MM.1S (cell line): Measurements from ENCODE around the gene CBFA2T3.

Experiments used
- DNase-seq: peaks from one replicate; pipeline ENCODE4 v3.0.0-alpha.2; 2015
- H2AFZ ChIP-seq: fragments of 300-600 bp; sonication (generic); 2 replicates; pipeline ENCODE4 v1.6.0; 2016; ENCODE audit warnings: antibody characterized with exemption, low read length
- H3F3A ChIP-seq: fragments of 300-600 bp; sonication (generic); 2 replicates; pipeline ENCODE4 v1.6.1; 2016; ENCODE audit warnings: mild to moderate bottlenecking, antibody characterized with exemption, low read length, moderate library complexity, mixed read lengths; ENCODE audit not compliant: insufficient read depth
- H3K27ac ChIP-seq: fragments of 300-600 bp; sonication (generic); 2 replicates; pipeline ENCODE4 v1.5.1; 2016; ENCODE audit warnings: mild to moderate bottlenecking, low read length
- H3K27me3 ChIP-seq: fragments of 300-600 bp; sonication (generic); replicated peaks from 2 replicates; pipeline ENCODE4 v1.6.0; 2016; ENCODE audit warnings: low read length; ENCODE audit not compliant: insufficient read depth
- H3K36me3 ChIP-seq: fragments of 300-600 bp; sonication (generic); replicated peaks from 2 replicates; pipeline ENCODE4 v1.6.1; 2016; ENCODE audit warnings: mild to moderate bottlenecking, low read length, mixed read lengths; ENCODE audit not compliant: insufficient read depth
- H3K4me1 ChIP-seq: fragments of 300-600 bp; sonication (generic); 2 replicates; pipeline ENCODE4 v1.6.1; 2016; ENCODE audit warnings: low read length, mixed read lengths
- H3K4me2 ChIP-seq: fragments of 300-600 bp; sonication (generic); 2 replicates; pipeline ENCODE4 v1.6.0; 2016; ENCODE audit warnings: low read depth, low read length
- H3K4me3 ChIP-seq: fragments of 300-600 bp; sonication (generic); 2 replicates; pipeline ENCODE4 v1.5.1; 2016; ENCODE audit warnings: low read length, mixed read lengths
- H3K79me2 ChIP-seq: fragments of 300-600 bp; sonication (generic); 2 replicates; pipeline ENCODE4 v1.6.1; 2016; ENCODE audit warnings: mixed run types, low read length, mixed read lengths
- H3K9ac ChIP-seq: fragments of 300-600 bp; sonication (generic); 2 replicates; pipeline ENCODE4 v1.6.1; 2016; ENCODE audit warnings: low read length, mixed read lengths
- H3K9me2 ChIP-seq: fragments of 300-600 bp; sonication (generic); replicated peaks from 2 replicates; pipeline ENCODE4 v1.6.1; 2016; ENCODE audit warnings: mild to moderate bottlenecking, low read length, mixed read lengths; ENCODE audit not compliant: insufficient read depth
- H3K9me3 ChIP-seq: fragments of 300-600 bp; sonication (generic); replicated peaks from 2 replicates; pipeline ENCODE4 v1.6.1; 2016; ENCODE audit warnings: mild to moderate bottlenecking, low read length, mixed read lengths; ENCODE audit not compliant: insufficient read depth
- H4K20me1 ChIP-seq: fragments of 300-600 bp; sonication (generic); 2 replicates; pipeline ENCODE4 v1.6.1; 2016; ENCODE audit warnings: mild to moderate bottlenecking, low read length, moderate library complexity, mixed read lengths; ENCODE audit not compliant: insufficient read depth
- EZH2 ChIP-seq: fragments of 300-600 bp; sonication (generic); optimal IDR thresholded peaks from 2 replicates; pipeline ENCODE3; 2017; ENCODE audit warnings: low read depth, mild to moderate bottlenecking, antibody characterized with exemption, low read length, mixed read lengths
- EZH2phosphoT487 ChIP-seq: fragments of 300-600 bp; sonication (generic); IDR thresholded peaks from 2 replicates; pipeline ENCODE4 v1.6.1; 2018; ENCODE audit warnings: antibody characterized with exemption, low read length
- TF ChIP-seq, protein P1 (sequence below): fragments of 300-600 bp; sonication (generic); IDR thresholded peaks from 2 replicates; pipeline ENCODE4 v1.5.1; 2016; ENCODE audit warnings: antibody characterized with exemption, low read length, mixed read lengths

CBFA2T3 gene

DNA sequence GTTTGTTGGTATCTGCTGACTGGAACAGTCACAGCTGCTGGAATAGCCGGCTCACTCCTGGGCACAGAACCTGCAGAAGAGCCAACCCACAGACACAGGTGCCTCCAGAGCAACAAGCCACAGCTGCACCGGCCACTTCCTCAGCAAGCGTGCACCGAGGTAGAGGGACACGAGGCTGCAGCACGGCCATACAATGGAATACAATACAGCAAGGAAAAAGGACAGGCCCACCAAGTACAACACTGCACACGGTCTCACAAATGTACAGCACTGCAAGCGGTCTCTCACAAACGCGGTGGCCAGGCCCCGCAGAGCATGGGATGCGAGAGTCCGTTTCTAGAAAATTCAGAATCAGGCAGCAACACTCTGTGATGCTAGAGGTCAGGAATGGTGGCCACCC, 63.1 kb downstream of the CBFA2T3 start:
- H3K27me3 ChIP-seq: no peaks in the 10 kb centered on the region
- no peaks in the 10 kb centered on the region for H3K36me3 ChIP-seq
- TF ChIP-seq, protein P1, sequence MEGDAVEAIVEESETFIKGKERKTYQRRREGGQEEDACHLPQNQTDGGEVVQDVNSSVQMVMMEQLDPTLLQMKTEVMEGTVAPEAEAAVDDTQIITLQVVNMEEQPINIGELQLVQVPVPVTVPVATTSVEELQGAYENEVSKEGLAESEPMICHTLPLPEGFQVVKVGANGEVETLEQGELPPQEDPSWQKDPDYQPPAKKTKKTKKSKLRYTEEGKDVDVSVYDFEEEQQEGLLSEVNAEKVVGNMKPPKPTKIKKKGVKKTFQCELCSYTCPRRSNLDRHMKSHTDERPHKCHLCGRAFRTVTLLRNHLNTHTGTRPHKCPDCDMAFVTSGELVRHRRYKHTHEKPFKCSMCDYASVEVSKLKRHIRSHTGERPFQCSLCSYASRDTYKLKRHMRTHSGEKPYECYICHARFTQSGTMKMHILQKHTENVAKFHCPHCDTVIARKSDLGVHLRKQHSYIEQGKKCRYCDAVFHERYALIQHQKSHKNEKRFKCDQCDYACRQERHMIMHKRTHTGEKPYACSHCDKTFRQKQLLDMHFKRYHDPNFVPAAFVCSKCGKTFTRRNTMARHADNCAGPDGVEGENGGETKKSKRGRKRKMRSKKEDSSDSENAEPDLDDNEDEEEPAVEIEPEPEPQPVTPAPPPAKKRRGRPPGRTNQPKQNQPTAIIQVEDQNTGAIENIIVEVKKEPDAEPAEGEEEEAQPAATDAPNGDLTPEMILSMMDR: no peak
- TF ChIP-seq EZH2 (no peak), EZH2phosphoT487 (no peak)
- no peak overlapping the region for H3K9ac ChIP-seq
- DNase-seq: no peak
- H3K27ac ChIP-seq: no peak overlapping the region
- peaks cover 71% of the 10 kb centered on the region for H3K79me2 ChIP-seq
- H3K9me3 ChIP-seq: no peaks in the 10 kb centered on the region
- H3F3A ChIP-seq: no peaks in the 10 kb centered on the region
- no peak overlapping the region for H3K4me2 ChIP-seq
- no peaks in the 10 kb centered on the region for H3K4me1 ChIP-seq
- no peaks in the 10 kb centered on the region for H4K20me1 ChIP-seq
- no peak overlapping the region for H3K4me3 ChIP-seq
- H2AFZ ChIP-seq: no peak overlapping the region
- no peaks in the 10 kb centered on the region for H3K9me2 ChIP-seq

DNA sequence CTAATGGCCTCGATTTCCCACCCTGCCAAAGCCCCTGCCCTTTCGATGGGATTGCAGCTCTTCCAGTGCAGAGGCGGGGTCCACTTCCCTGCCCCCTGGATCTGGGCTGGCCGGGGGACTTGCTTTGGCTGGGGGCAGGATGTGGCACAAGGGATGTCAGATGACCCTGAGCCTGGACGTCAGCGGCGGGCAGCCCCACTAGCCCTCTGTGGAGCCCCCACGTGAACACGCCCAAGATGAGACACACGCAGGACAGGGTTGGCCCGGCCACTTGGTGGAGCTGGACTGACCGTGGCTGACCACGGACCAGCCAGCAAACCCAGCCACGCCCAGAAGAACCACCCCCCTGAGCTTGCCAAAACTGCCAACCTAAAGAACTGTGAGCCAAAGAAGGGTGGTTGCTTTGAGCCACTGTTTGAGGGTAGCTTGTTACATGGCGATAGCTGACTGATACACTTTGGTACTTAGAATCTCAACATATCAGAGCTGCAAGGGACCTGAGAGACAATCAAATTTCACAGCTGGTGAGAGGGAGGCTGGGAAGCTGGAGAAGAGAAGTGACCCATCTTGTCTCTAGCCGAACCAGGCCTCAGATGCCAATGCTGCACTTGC, 63.9 kb downstream of the CBFA2T3 start:
- Histone ChIP-seq H3K9me2 (no peaks in the 10 kb centered on the region), H2AFZ (no peak overlapping the region), H3F3A (no peaks in the 10 kb centered on the region), H3K4me3 (no peak overlapping the region), H3K27me3 (no peaks in the 10 kb centered on the region), H3K4me2 (no peak overlapping the region), H3K4me1 (no peaks in the 10 kb centered on the region), H3K27ac (no peak overlapping the region), H3K79me2 (peaks cover 69% of the 10 kb centered on the region), H3K9ac (no peak overlapping the region), H3K9me3 (no peaks in the 10 kb centered on the region), H4K20me1 (no peaks in the 10 kb centered on the region), H3K36me3 (no peaks in the 10 kb centered on the region)
- no peak for DNase-seq
- no peak for TF ChIP-seq EZH2
- TF ChIP-seq EZH2phosphoT487: no peak
- TF ChIP-seq, protein P1: no peak

DNA sequence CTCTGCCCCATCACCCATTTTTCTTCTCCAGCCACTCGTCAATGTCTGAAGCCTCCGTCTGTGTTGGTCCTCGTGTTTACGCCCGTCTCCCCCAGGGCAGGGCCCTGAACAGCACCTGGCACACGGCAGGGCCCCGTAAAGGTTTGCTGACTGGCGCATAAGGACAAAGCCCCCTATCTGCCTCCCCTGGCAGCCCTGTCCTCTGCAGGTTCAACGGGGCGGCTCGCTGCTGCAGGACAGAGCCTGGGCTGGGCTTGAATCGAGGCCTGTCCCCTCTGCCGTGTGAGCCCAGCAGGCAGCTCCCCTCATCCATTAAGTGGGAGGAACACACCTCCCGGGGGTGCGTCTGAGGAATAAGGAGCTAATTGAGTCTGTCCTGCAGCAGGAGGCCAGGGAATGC, 64.5 kb downstream of the CBFA2T3 start:
- TF ChIP-seq EZH2 (no peak), EZH2phosphoT487 (no peak)
- TF ChIP-seq, protein P1: no peak
- Histone ChIP-seq H3K9ac (no peak overlapping the region), H3K36me3 (no peaks in the 10 kb centered on the region), H4K20me1 (no peaks in the 10 kb centered on the region), H3K27me3 (no peaks in the 10 kb centered on the region), H3F3A (no peaks in the 10 kb centered on the region), H3K27ac (no peak overlapping the region), H3K9me3 (no peaks in the 10 kb centered on the region), H3K9me2 (no peaks in the 10 kb centered on the region), H3K79me2 (peaks cover 73% of the 10 kb centered on the region), H3K4me3 (no peak overlapping the region), H3K4me2 (no peak overlapping the region), H2AFZ (no peak overlapping the region), H3K4me1 (no peaks in the 10 kb centered on the region)
- DNase-seq: no peak
